Measurements from ENCODE around the gene ADGRD2.

Gene ADGRD2

GRCh38 chr9:124456341-124457078 is 6.3 kb downstream of the ADGRD2 start:
- H3K9ac ChIP-seq (ENCODE audit: low read depth, low read length, poor library complexity): no peak overlapping the region
- no peaks in the 10 kb centered on the region for H3K79me1 ChIP-seq (ENCODE audit: low read depth, low read length)
- no peak overlapping the region for H3K4me2 ChIP-seq (ENCODE audit: insufficient read depth, low read length, poor library complexity, severe bottlenecking)
- H2BK5ac ChIP-seq (ENCODE audit: low read length): no peak overlapping the region
- H4K91ac ChIP-seq (ENCODE audit: low read depth, low read length, poor library complexity): peak overlapping the region; percentile 7
- no peak overlapping the region for H3K4me3 ChIP-seq (ENCODE audit: low read length in 2 of 2)
- H2BK120ac ChIP-seq (ENCODE audit: low read depth, low read length): no peak overlapping the region
- H3K14ac ChIP-seq (ENCODE audit: low read length): no peak overlapping the region
- no peak overlapping the region for H3K27ac ChIP-seq (replicated peaks; ENCODE audit: low read length)
- peak overlapping the region; percentile 64 for H2AK5ac ChIP-seq (ENCODE audit: low read depth, low read length)
- H3K23ac ChIP-seq (ENCODE audit: low read depth, low read length, poor library complexity): peak overlapping the region; percentile 27
- H2BK15ac ChIP-seq (ENCODE audit: low read length): no peak overlapping the region
- no peak overlapping the region for H2BK12ac ChIP-seq (ENCODE audit: low read length)
- peaks cover 0 to 4% of the 10 kb centered on the region in 2 donors for H3K9me3 ChIP-seq (replicated peaks in 1 of 2; ENCODE audit: control insufficient read depth in 2 of 2, insufficient read depth in 1 of 2, low read depth in 1 of 2, low read length in 2 of 2)
- no peak for DNase-seq (ENCODE audit: low spot score)
- peaks cover 4 to 44% (median 25%) of the 10 kb centered on the region in 3 experiments for H3K27me3 ChIP-seq (ENCODE audit: control insufficient read depth in 3 of 3, insufficient read depth in 3 of 3, low read depth in 1 of 3, low read length in 3 of 3)
- no peak overlapping the region for H4K8ac ChIP-seq (ENCODE audit: low read depth, low read length)
- H3K4ac ChIP-seq (ENCODE audit: low read length): no peak overlapping the region
- no CpG with 5 or more reads among the region's 15 CpGs for WGBS, 2 donors (ENCODE audit: extremely low coverage in 2 of 2, insufficient read length in 2 of 2, insufficient replicate concordance in 1 of 2)
- peaks cover 0 to 2% of the 10 kb centered on the region in 2 donors for H3K4me1 ChIP-seq (ENCODE audit: control insufficient read depth in 2 of 2, insufficient read depth in 1 of 2, low read depth in 1 of 2, low read length in 2 of 2)
- peak overlapping the region; percentile 67 for H3K18ac ChIP-seq (ENCODE audit: low read length)
- no peak overlapping the region for H2AFZ ChIP-seq (ENCODE audit: low read length)
- H3K36me3 ChIP-seq (replicated peaks in 1 of 2; ENCODE audit: control insufficient read depth in 2 of 2, insufficient read depth in 2 of 2, low read length in 2 of 2): no peaks in the 10 kb centered on the region

- H3K4me2 ChIP-seq (ENCODE audit: insufficient read depth, low read length, poor library complexity, severe bottlenecking): no peak overlapping the region
- no CpG with 5 or more reads among the region's 18 CpGs for WGBS, 2 donors (ENCODE audit: extremely low coverage in 2 of 2, insufficient read length in 2 of 2, insufficient replicate concordance in 1 of 2)
- H2AFZ ChIP-seq (ENCODE audit: low read length): no peak overlapping the region
- H3K4me3 ChIP-seq (ENCODE audit: low read length in 2 of 2): no peak overlapping the region
- no peak overlapping the region for H2BK5ac ChIP-seq (ENCODE audit: low read length)
- no peak overlapping the region for H2BK12ac ChIP-seq (ENCODE audit: low read length)
- H3K79me1 ChIP-seq (ENCODE audit: low read depth, low read length): no peaks in the 10 kb centered on the region
- H3K9me3 ChIP-seq (replicated peaks in 1 of 2; ENCODE audit: control insufficient read depth in 2 of 2, insufficient read depth in 1 of 2, low read depth in 1 of 2, low read length in 2 of 2): peaks cover 0 to 4% of the 10 kb centered on the region in 2 donors
- DNase-seq (ENCODE audit: low spot score): no peak
- peaks cover 4 to 36% (median 18%) of the 10 kb centered on the region in 3 experiments for H3K27me3 ChIP-seq (ENCODE audit: control insufficient read depth in 3 of 3, insufficient read depth in 3 of 3, low read depth in 1 of 3, low read length in 3 of 3)
- no peak overlapping the region for H3K9ac ChIP-seq (ENCODE audit: low read depth, low read length, poor library complexity)
- peaks cover 0 to 2% of the 10 kb centered on the region in 2 donors for H3K4me1 ChIP-seq (ENCODE audit: control insufficient read depth in 2 of 2, insufficient read depth in 1 of 2, low read depth in 1 of 2, low read length in 2 of 2)
- no peak overlapping the region for H3K4ac ChIP-seq (ENCODE audit: low read length)
- no peaks in the 10 kb centered on the region for H3K36me3 ChIP-seq (replicated peaks in 1 of 2; ENCODE audit: control insufficient read depth in 2 of 2, insufficient read depth in 2 of 2, low read length in 2 of 2)
- H3K18ac ChIP-seq (ENCODE audit: low read length): no peak overlapping the region
- no peak overlapping the region for H2BK120ac ChIP-seq (ENCODE audit: low read depth, low read length)
- H3K23ac ChIP-seq (ENCODE audit: low read depth, low read length, poor library complexity): no peak overlapping the region
- no peak overlapping the region for H3K14ac ChIP-seq (ENCODE audit: low read length)
- no peak overlapping the region for H2AK5ac ChIP-seq (ENCODE audit: low read depth, low read length)
- no peak overlapping the region for H2BK15ac ChIP-seq (ENCODE audit: low read length)
- no peak overlapping the region for H3K27ac ChIP-seq (replicated peaks; ENCODE audit: low read length)
- no peak overlapping the region for H4K8ac ChIP-seq (ENCODE audit: low read depth, low read length)
- H4K91ac ChIP-seq (ENCODE audit: low read depth, low read length, poor library complexity): no peak overlapping the region
These were observed 7.0 kb downstream of the ADGRD2 start for GRCh38 chr9:124457079-124457886.

GRCh38 chr9:124457887-124458431 is 7.7 kb downstream of the ADGRD2 start:
- Histone ChIP-seq H2BK15ac (ENCODE audit: low read length) (peak overlapping the region; percentile 25), H3K9ac (ENCODE audit: low read depth, low read length, poor library complexity) (peak overlapping the region; percentile 64), H3K79me1 (ENCODE audit: low read depth, low read length) (no peaks in the 10 kb centered on the region), H3K23ac (ENCODE audit: low read depth, low read length, poor library complexity) (peak overlapping the region; percentile 59), H3K4me2 (ENCODE audit: insufficient read depth, low read length, poor library complexity, severe bottlenecking) (no peak overlapping the region), H2BK120ac (ENCODE audit: low read depth, low read length) (no peak overlapping the region), H3K27ac (replicated peaks; ENCODE audit: low read length) (no peak overlapping the region), H3K4ac (ENCODE audit: low read length) (no peak overlapping the region), H2BK12ac (ENCODE audit: low read length) (no peak overlapping the region), H3K9me3 (replicated peaks in 1 of 2; ENCODE audit: control insufficient read depth in 2 of 2, insufficient read depth in 1 of 2, low read depth in 1 of 2, low read length in 2 of 2) (peaks cover under 1 to 4% of the 10 kb centered on the region in 2 donors), H3K18ac (ENCODE audit: low read length) (no peak overlapping the region), H3K27me3 (ENCODE audit: control insufficient read depth in 3 of 3, insufficient read depth in 3 of 3, low read depth in 1 of 3, low read length in 3 of 3) (peaks cover 2 to 30% (median 11%) of the 10 kb centered on the region in 3 experiments), H3K4me1 (ENCODE audit: control insufficient read depth in 2 of 2, insufficient read depth in 1 of 2, low read depth in 1 of 2, low read length in 2 of 2) (peaks cover 0 to 1% of the 10 kb centered on the region in 2 donors), H2BK5ac (ENCODE audit: low read length) (no peak overlapping the region), H4K91ac (ENCODE audit: low read depth, low read length, poor library complexity) (no peak overlapping the region), H4K8ac (ENCODE audit: low read depth, low read length) (no peak overlapping the region), H2AFZ (ENCODE audit: low read length) (no peak overlapping the region), H3K4me3 (ENCODE audit: low read length in 2 of 2) (no peak overlapping the region), H2AK5ac (ENCODE audit: low read depth, low read length) (peak overlapping the region; percentile 15), H3K14ac (ENCODE audit: low read length) (no peak overlapping the region), H3K36me3 (replicated peaks in 1 of 2; ENCODE audit: control insufficient read depth in 2 of 2, insufficient read depth in 2 of 2, low read length in 2 of 2) (no peaks in the 10 kb centered on the region)
- no peak for DNase-seq (ENCODE audit: low spot score)
- no CpG with 5 or more reads among the region's 8 CpGs for WGBS, 2 donors (ENCODE audit: extremely low coverage in 2 of 2, insufficient read length in 2 of 2, insufficient replicate concordance in 1 of 2)

GRCh38 chr9:124458441-124458840 is 8.2 kb downstream of the ADGRD2 start:
- Histone ChIP-seq H3K14ac (ENCODE audit: low read length) (no peak overlapping the region), H2BK5ac (ENCODE audit: low read length) (no peak overlapping the region), H3K9me3 (replicated peaks in 1 of 2; ENCODE audit: control insufficient read depth in 2 of 2, insufficient read depth in 1 of 2, low read depth in 1 of 2, low read length in 2 of 2) (peaks cover 0 to 6% of the 10 kb centered on the region in 2 donors), H4K8ac (ENCODE audit: low read depth, low read length) (no peak overlapping the region), H3K9ac (ENCODE audit: low read depth, low read length, poor library complexity) (no peak overlapping the region), H3K4me1 (ENCODE audit: control insufficient read depth in 2 of 2, insufficient read depth in 1 of 2, low read depth in 1 of 2, low read length in 2 of 2) (no peaks in the 10 kb centered on the region), H3K4me3 (ENCODE audit: low read length in 2 of 2) (no peak overlapping the region), H3K27me3 (ENCODE audit: control insufficient read depth in 3 of 3, insufficient read depth in 3 of 3, low read depth in 1 of 3, low read length in 3 of 3) (peaks cover 0 to 25% (median 7%) of the 10 kb centered on the region in 3 experiments), H3K4ac (ENCODE audit: low read length) (no peak overlapping the region), H2BK12ac (ENCODE audit: low read length) (no peak overlapping the region), H4K91ac (ENCODE audit: low read depth, low read length, poor library complexity) (no peak overlapping the region), H3K27ac (replicated peaks; ENCODE audit: low read length) (no peak overlapping the region), H3K79me1 (ENCODE audit: low read depth, low read length) (no peaks in the 10 kb centered on the region), H2BK15ac (ENCODE audit: low read length) (peak overlapping the region; percentile 25), H3K18ac (ENCODE audit: low read length) (no peak overlapping the region), H2AK5ac (ENCODE audit: low read depth, low read length) (peak overlapping the region; percentile 15), H2BK120ac (ENCODE audit: low read depth, low read length) (no peak overlapping the region), H3K4me2 (ENCODE audit: insufficient read depth, low read length, poor library complexity, severe bottlenecking) (no peak overlapping the region), H3K23ac (ENCODE audit: low read depth, low read length, poor library complexity) (peak overlapping the region; percentile 34), H3K36me3 (replicated peaks in 1 of 2; ENCODE audit: control insufficient read depth in 2 of 2, insufficient read depth in 2 of 2, low read length in 2 of 2) (no peaks in the 10 kb centered on the region), H2AFZ (ENCODE audit: low read length) (no peak overlapping the region)
- WGBS, 2 donors (ENCODE audit: extremely low coverage in 2 of 2, insufficient read length in 2 of 2, insufficient replicate concordance in 1 of 2): no CpG with 5 or more reads among the region's 9 CpGs
- DNase-seq (ENCODE audit: low spot score): no peak
